NB4 (cell line): ENCODE measurements around the gene MACROD2.

ENCODE experiments used
- DNase-seq: peaks from one replicate; pipeline ENCODE4 v3.0.0; 2010; ENCODE audit warnings: low read depth
- H3K4me3 ChIP-seq: one replicate; pipeline ENCODE4 v1.5.1; 2011; ENCODE audit warnings: mild to moderate bottlenecking, low read depth, low read length, moderate library complexity
- CTCF ChIP-seq: IDR thresholded peaks from one replicate; pipeline ENCODE4 v1.5.1; 2012; ENCODE audit warnings: low read depth, low read length
- MAX ChIP-seq: IDR thresholded peaks from 2 replicates; pipeline ENCODE4 v1.6.1; 2011; ENCODE audit warnings: low read depth, low read length
- MYC ChIP-seq: IDR thresholded peaks from 2 replicates; pipeline ENCODE4 v1.6.1; 2011; ENCODE audit warnings: low read depth, low read length
- POLR2A ChIP-seq: IDR thresholded peaks from 2 replicates; pipeline ENCODE4 v1.6.1; 2011; ENCODE audit warnings: mild to moderate bottlenecking; ENCODE audit not compliant: insufficient read length; ENCODE audit errors: extremely low read depth

Gene MACROD2

GRCh38 chr20:14046534-14046933 lies 51.2 kb downstream of the MACROD2 start:
- DNase-seq, result no peak
- H3K4me3 ChIP-seq, result no peak overlapping the region
- TF ChIP-seq CTCF (no peak), MAX (no peak), MYC (no peak), POLR2A (no peak)

GRCh38 chr20:14049111-14049510 lies 53.8 kb downstream of the MACROD2 start:
- no peak overlapping the region for H3K4me3 ChIP-seq

GRCh38 chr20:14051454-14051853 lies 56.1 kb downstream of the MACROD2 start:
- no peak overlapping the region for H3K4me3 ChIP-seq
- DNase-seq, result no peak

More at GRCh38 chr20:14049111-14049510, 53.8 kb downstream of the MACROD2 start:
- no peak for DNase-seq
- TF ChIP-seq MYC (no peak), CTCF (no peak), POLR2A (no peak), MAX (no peak)

GRCh38 chr20:14055127-14055742 lies 59.9 kb downstream of the MACROD2 start:
- DNase-seq, result peak; percentile 71
- no peak for TF ChIP-seq MYC
- TF ChIP-seq CTCF, result peak; percentile 32
- H3K4me3 ChIP-seq, result no peak overlapping the region

More at GRCh38 chr20:14051454-14051853, 56.1 kb downstream of the MACROD2 start:
- TF ChIP-seq CTCF, result no peak
- no peak for TF ChIP-seq MAX
- TF ChIP-seq POLR2A, result no peak

GRCh38 chr20:14062171-14062570 lies 66.9 kb downstream of the MACROD2 start:
- DNase-seq, result no peak
- H3K4me3 ChIP-seq, result no peak overlapping the region
- no peak for TF ChIP-seq MYC
- no peak for TF ChIP-seq MAX
- no peak for TF ChIP-seq CTCF
- TF ChIP-seq POLR2A, result no peak

GRCh38 chr20:14062786-14063185 lies 67.5 kb downstream of the MACROD2 start:
- no peak overlapping the region for H3K4me3 ChIP-seq
- no peak for DNase-seq
- TF ChIP-seq MAX (no peak), POLR2A (no peak), CTCF (no peak), MYC (no peak)
